AG04449 (cell line): ENCODE measurements around the gene NFAM1.

ENCODE experiments used
- CTCF ChIA-PET: fragments of 350-600 bp; formaldehyde crosslinking; extraction: SDS; loops from one replicate; lab custom pipeline; 2021; ENCODE audit warnings: antibody characterized with exemption; lab: Yijun Ruan, JAX
- POLR2A ChIA-PET: fragments of 400-600, 350-600 bp; formaldehyde crosslinking; extraction: SDS; loops from one replicate; lab custom pipeline; 2020; ENCODE audit warnings: antibody characterized with exemption, inconsistent platforms; lab: Yijun Ruan, JAX
- DNase-seq: peaks from one replicate; pipeline ENCODE4 v3.0.0-alpha.2; 2010; ENCODE audit warnings: low read depth, low spot score
- H3K4me3 ChIP-seq: 2 replicates; pipeline ENCODE4 v1.5.1; 2011; ENCODE audit warnings: low read depth, mild to moderate bottlenecking, control low read depth, low read length
- CTCF ChIP-seq: IDR thresholded peaks from one replicate; pipeline ENCODE4 v1.5.1; 2011; ENCODE audit warnings: mild to moderate bottlenecking, moderate library complexity, low read length, control low read depth, inconsistent platforms; ENCODE audit not compliant: insufficient read depth; ENCODE audit errors: missing control alignments

NFAM1 gene

DNA sequence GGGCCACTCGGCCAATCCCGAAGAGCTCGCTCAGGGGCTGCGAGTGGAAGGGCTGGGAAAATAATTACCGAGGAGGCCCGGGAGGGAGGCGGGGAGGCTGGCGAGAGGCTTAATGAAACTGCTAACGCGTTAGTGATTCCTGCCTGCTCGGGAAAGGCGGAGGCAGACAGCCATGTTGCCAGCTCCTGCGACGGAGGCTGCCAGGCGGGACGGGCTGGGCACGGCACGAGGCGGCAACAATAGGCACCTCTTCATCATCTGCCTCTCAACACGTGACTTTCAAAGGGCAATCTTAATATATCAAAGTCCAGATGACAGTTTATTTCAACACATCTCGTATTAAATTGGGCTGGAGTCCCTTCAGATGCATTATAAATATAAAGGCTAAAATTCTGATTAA lies 93.7 kb downstream of the NFAM1 start:
- H3K4me3 ChIP-seq: no peak overlapping the region
- ChIA-PET CTCF (no interaction called here), POLR2A (no interaction called here)
- DNase-seq: no peak
- no peak for TF ChIP-seq CTCF

DNA sequence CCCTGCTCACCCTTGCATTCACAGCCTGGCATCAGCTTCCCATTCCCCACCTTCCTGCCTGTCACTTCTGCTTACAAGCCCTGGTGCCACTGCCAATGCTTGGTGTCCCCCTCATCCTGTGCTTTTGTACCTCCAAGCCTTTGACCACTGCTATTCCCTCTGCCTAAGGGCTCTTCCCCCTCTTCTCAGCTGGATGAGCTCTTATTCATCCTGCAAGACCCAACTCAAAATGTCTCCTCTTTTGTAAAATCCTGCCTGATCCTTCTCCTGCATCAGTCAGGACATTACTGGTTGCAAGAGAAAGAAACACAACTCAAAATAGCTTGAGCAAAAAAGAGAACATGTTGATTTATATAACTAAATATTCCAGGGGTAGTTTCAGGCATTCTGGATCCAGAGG lies 94.8 kb downstream of the NFAM1 start:
- DNase-seq: no peak
- POLR2A ChIA-PET: no interaction called here
- no peak overlapping the region for H3K4me3 ChIP-seq
- TF ChIP-seq CTCF: no peak
- CTCF ChIA-PET: no interaction called here

GRCh38 chr22:42336527-42337227 lies 95.5 kb downstream of the NFAM1 start:
- no peak for TF ChIP-seq CTCF
- ChIA-PET POLR2A (no interaction called here), CTCF (no interaction called here)

DNA sequence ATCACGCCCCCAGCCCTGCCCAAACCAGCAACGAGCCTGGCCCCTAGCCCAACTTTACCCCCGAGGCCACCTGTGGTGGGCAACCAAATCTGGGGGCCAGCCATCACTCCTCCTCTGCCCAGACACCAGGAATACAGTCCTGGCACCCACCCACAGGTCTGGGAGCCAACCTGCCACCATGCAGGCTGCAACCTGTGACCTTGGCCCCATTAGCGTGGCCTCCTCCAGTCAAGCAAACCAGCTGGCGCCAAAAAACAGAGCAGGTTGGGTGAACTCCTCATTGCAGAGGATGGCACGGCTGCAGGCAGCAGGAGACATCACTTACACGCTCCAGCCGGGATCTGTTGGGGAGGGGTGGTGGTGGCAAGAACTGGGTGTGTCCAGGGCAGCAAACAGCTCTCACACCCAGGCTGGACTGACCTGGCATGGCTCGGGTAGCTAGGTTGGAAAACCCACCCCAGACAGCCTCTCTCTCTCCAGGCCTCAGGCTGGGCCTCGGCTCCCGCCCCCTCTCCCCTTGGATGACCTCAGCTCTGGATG lies 96.3 kb downstream of the NFAM1 start:
- H3K4me3 ChIP-seq: no peak overlapping the region
- no peak for TF ChIP-seq CTCF
- ChIA-PET CTCF (no interaction called here), POLR2A (no interaction called here)
- no peak for DNase-seq

More at GRCh38 chr22:42336527-42337227, 95.5 kb downstream of the NFAM1 start:
- no peak overlapping the region for H3K4me3 ChIP-seq
- no peak for DNase-seq

GRCh38 chr22:42334875-42335512 lies 97.2 kb downstream of the NFAM1 start:
- TF ChIP-seq CTCF: no peak
- ChIA-PET POLR2A (no interaction called here), CTCF (no interaction called here)
- no peak overlapping the region for H3K4me3 ChIP-seq
- no peak for DNase-seq

GRCh38 chr22:42333544-42333943 lies 98.7 kb downstream of the NFAM1 start:
- no peak for TF ChIP-seq CTCF
- H3K4me3 ChIP-seq: no peak overlapping the region
- ChIA-PET POLR2A (no interaction called here), CTCF (no interaction called here)
- DNase-seq: no peak
